Cardiac muscle cell (in vitro differentiated cells and primary cell): Measurements from ENCODE around the gene NCSTN. TPM values are rescaled to one million over a fixed set of nuclear protein-coding genes. Genes with fewer than 3 reads are reported as not detected.

Experiments
- DNase-seq, 2 donors: peaks; one replicate each; pipeline versions ENCODE4 v3.0.0 to v3.0.0-alpha.2; 2010 to 2017; ENCODE audit warnings: low read depth in 1 of 2, low spot score in 1 of 2
- H3K27ac ChIP-seq: fragments of 200-600 bp; sonication (generic); 2 replicates; pipeline ENCODE4 v1.5.1; 2016
- H3K27me3 ChIP-seq: fragments of 200-600 bp; sonication (generic); 2 replicates; pipeline ENCODE4 v1.6.0; 2016; ENCODE audit warnings: control low read depth
- H3K36me3 ChIP-seq: fragments of 200-600 bp; sonication (generic); 2 replicates; pipeline ENCODE4 v1.5.1; 2016; ENCODE audit warnings: control low read depth
- H3K4me1 ChIP-seq: fragments of 200-600 bp; sonication (generic); 2 replicates; pipeline ENCODE4 v1.8.1; 2017; ENCODE audit warnings: low read depth, mild to moderate bottlenecking, mixed run types
- H3K4me3 ChIP-seq: fragments of 200-600 bp; sonication (generic); 2 replicates; pipeline ENCODE4 v1.5.1; 2016; ENCODE audit warnings: mild to moderate bottlenecking
- H3K9me3 ChIP-seq: fragments of 200-600 bp; sonication (generic); 2 replicates; pipeline ENCODE4 v1.5.1; 2017; ENCODE audit warnings: low read depth, mild to moderate bottlenecking, control low read depth
- CTCF ChIP-seq: IDR thresholded peaks from 2 replicates; pipeline ENCODE4 v1.5.1; 2012; ENCODE audit warnings: low read depth, mild to moderate bottlenecking, low read length
- polyA plus RNA-seq: library from polyadenylated mRNA; unstranded; fragments of >200 nt; fragmentation: Nextera tagmentation; extraction: Ambion mirVana; gene quantifications from 2 replicates; pipeline ENCODE4 v1.2.1, GENCODE V29; 2016
- total RNA-seq: library from RNA; depleted of rRNA; stranded (reverse); fragments of >200 nt; gene quantifications from 2 replicates; pipeline ENCODE4 v1.2.3, GENCODE V29; 2016

Gene NCSTN
- total and polyA plus RNA-seq, 2 experiments from 2014 or later: 55.4 to 113 TPM

DNA sequence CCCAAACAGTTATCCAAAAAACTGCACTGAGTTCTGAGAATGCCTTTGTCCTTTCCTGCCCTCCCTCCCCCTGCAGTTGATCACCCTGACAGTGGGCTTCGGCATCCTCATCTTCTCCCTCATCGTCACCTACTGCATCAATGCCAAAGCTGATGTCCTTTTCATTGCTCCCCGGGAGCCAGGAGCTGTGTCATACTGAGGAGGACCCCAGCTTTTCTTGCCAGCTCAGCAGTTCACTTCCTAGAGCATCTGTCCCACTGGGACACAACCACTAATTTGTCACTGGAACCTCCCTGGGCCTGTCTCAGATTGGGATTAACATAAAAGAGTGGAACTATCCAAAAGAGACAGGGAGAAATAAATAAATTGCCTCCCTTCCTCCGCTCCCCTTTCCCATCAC is 14.9 kb downstream of the NCSTN start:
- Histone ChIP-seq H3K27me3 (no peaks in the 10 kb centered on the region), H3K4me3 (no peak overlapping the region), H3K4me1 (peaks cover 13% of the 10 kb centered on the region), H3K36me3 (peaks cover 35% of the 10 kb centered on the region), H3K27ac (no peak overlapping the region), H3K9me3 (no peaks in the 10 kb centered on the region)
- TF ChIP-seq CTCF: no peak
- DNase-seq: no peak

DNA sequence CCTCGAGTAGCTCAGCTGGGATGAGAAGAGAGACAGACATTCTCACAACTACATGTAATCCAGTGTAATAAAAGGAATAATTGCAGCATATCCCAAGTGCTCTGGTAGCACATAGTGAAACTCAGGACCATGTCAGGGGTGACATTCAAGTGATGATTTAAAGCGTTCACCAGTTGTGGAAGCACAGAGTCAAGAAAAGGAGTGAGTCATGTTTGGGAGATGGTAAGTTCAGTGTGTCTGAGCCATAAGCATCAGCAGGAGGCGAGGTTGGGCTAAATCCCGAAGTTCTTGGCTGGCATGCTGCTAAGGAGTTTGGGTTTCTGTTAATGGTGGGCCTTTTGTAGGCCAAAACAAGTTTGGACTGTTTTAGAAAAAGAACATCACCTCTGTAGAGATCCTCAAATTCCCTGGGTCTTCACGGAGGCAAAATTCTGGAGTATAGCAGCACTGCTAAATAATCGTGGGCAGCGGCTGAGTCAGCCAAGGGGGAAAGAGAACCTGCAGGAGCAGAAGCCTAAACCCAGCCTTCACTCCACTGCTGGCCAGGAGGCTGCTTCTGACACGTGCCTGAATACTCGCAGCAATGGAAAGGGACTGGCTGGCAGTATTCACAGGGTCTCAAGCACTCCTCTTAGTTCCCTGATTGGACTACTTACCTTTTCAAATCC is 16.5 kb downstream of the NCSTN start:
- H3K27me3 ChIP-seq: no peaks in the 10 kb centered on the region
- no peaks in the 10 kb centered on the region for H3K9me3 ChIP-seq
- H3K4me1 ChIP-seq: peaks cover 16% of the 10 kb centered on the region
- H3K4me3 ChIP-seq: no peak overlapping the region
- H3K36me3 ChIP-seq: peaks cover 22% of the 10 kb centered on the region
- TF ChIP-seq CTCF: no peak
- peak overlapping the region; percentile 43 for H3K27ac ChIP-seq
- DNase-seq: no peak

GRCh38 chr1:160360227-160360695 is 17.1 kb downstream of the NCSTN start:
- H3K27ac ChIP-seq: peak overlapping the region; percentile 43
- no peaks in the 10 kb centered on the region for H3K9me3 ChIP-seq
- DNase-seq: no peak
- no peaks in the 10 kb centered on the region for H3K27me3 ChIP-seq
- H3K36me3 ChIP-seq: peaks cover 16% of the 10 kb centered on the region
- H3K4me3 ChIP-seq: no peak overlapping the region
- no peak for TF ChIP-seq CTCF
- peaks cover 16% of the 10 kb centered on the region for H3K4me1 ChIP-seq

GRCh38 chr1:160361199-160361598 is 18.0 kb downstream of the NCSTN start:
- H3K36me3 ChIP-seq: peaks cover 6% of the 10 kb centered on the region
- no peak overlapping the region for H3K4me3 ChIP-seq
- TF ChIP-seq CTCF: no peak
- H3K4me1 ChIP-seq: peaks cover 16% of the 10 kb centered on the region
- peak overlapping the region; percentile 67 for H3K27ac ChIP-seq
- DNase-seq: no peak
- H3K27me3 ChIP-seq: no peaks in the 10 kb centered on the region
- no peaks in the 10 kb centered on the region for H3K9me3 ChIP-seq

- TF ChIP-seq CTCF: no peak
- peak overlapping the region; percentile 67 for H3K27ac ChIP-seq
- peaks cover 1% of the 10 kb centered on the region for H3K36me3 ChIP-seq
- DNase-seq: no peak
- no peaks in the 10 kb centered on the region for H3K9me3 ChIP-seq
- peaks cover 16% of the 10 kb centered on the region for H3K4me1 ChIP-seq
- no peak overlapping the region for H3K4me3 ChIP-seq
- no peaks in the 10 kb centered on the region for H3K27me3 ChIP-seq
These were observed 18.6 kb downstream of the NCSTN start for GRCh38 chr1:160361814-160362167.
